ENCODE results near the gene DDI2.

Gene DDI2

DNA sequence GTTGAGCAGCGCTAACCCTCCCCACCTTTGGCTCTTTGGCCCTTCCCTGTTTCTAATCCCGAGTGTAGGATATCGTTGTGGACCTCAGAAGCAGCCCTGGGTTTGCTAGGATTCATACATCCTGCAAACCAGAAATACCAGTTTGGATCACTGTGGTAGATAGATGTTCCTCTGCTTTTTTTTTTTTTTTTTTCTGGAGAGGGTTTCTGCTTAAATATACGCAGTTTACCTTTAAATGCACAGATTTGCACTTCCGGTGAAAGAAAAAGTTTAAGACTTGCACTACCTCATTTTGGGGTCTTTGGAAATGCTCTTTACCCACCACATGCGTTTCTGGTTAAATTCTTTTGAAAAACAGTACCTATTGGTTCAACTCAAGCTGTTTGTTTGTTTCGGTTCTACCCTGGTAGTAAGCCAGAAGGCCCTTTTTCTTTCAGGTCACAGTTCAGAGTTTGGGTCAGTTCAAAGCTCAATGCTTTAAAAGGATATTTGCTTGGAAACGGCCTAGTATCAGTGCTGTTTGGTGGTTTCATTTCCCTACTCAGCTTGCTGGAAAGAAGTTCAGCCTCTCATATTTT is 908 bp downstream of the DDI2 start:
- peak overlapping the region; percentile 75 for H3K4me3 ChIP-seq (ENCODE audit: low read depth, low read length)
- peak; percentile 31 for DNase-seq (ENCODE audit: low read depth)
- 0 out of 2 replicates have a peak, but pooled peaks have one; percentile 25 for TF ChIP-seq MYC (IDR thresholded peaks at IDR 0.05; ENCODE audit: low read depth, low read length)
- TF ChIP-seq, protein P1, sequence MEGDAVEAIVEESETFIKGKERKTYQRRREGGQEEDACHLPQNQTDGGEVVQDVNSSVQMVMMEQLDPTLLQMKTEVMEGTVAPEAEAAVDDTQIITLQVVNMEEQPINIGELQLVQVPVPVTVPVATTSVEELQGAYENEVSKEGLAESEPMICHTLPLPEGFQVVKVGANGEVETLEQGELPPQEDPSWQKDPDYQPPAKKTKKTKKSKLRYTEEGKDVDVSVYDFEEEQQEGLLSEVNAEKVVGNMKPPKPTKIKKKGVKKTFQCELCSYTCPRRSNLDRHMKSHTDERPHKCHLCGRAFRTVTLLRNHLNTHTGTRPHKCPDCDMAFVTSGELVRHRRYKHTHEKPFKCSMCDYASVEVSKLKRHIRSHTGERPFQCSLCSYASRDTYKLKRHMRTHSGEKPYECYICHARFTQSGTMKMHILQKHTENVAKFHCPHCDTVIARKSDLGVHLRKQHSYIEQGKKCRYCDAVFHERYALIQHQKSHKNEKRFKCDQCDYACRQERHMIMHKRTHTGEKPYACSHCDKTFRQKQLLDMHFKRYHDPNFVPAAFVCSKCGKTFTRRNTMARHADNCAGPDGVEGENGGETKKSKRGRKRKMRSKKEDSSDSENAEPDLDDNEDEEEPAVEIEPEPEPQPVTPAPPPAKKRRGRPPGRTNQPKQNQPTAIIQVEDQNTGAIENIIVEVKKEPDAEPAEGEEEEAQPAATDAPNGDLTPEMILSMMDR (IDR thresholded peaks at IDR 0.05; ENCODE audit: low read depth, low read length) = no peak
- TF ChIP-seq, protein P2, sequence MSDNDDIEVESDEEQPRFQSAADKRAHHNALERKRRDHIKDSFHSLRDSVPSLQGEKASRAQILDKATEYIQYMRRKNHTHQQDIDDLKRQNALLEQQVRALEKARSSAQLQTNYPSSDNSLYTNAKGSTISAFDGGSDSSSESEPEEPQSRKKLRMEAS (IDR thresholded peaks at IDR 0.05; ENCODE audit: low read depth, low read length) = no peak; the same call in 1 of the 2 replicates

DNA sequence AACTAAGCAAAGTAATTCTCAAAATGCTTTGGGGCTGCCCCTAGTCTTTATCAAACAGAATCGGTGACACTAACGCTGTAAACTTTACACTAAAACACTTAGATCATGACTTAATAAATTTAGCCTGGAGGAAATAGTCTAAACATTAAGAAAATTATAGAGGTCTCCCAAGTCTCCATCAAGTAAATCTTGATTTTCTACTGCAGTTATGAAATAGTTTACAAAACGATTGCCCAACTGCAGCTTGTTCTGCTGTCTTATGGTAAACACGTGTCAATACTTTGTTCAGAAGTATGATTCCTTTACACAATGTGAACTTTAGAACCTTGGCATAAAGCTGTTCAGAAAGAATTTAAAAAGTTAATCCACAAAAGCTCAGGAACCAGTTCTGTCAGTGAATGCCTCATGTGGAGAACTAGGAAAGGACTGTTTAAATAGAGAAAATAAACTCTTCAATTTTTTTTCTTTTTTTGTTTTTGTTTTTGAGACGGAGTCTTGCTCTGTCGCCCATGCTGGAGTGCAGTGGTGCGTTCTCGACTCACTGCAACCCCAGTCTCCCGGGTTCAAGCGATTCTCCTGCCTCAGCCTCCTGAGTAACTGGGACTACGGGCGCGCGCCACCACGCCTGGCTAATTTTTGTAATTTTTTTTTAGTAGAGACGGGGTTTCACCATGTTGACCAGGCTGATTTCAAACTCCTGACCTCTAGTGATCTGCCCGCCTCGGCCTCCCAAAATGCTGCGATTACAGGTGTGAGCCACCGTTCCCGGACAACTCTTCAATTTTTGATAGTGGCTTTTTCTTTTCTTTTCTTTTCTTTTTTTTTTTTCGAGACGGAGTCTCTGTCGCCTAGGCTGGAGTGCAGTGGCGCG is 1.6 kb downstream of the DDI2 start:
- TF ChIP-seq POLR2A (IDR thresholded peaks at IDR 0.05; ENCODE audit: extremely low read depth, insufficient read length) (no peak), MYC (IDR thresholded peaks at IDR 0.05; ENCODE audit: low read depth, low read length) (peak; percentile 83)
- TF ChIP-seq, protein P1 (IDR thresholded peaks at IDR 0.05; ENCODE audit: low read depth, low read length) = no peak
- TF ChIP-seq, protein P2 (IDR thresholded peaks at IDR 0.05; ENCODE audit: low read depth, low read length) = peak; percentile 94
- peak overlapping the region; percentile 75 for H3K4me3 ChIP-seq (ENCODE audit: low read depth, low read length)
- DNase-seq (ENCODE audit: low read depth) = peak; percentile 52

DNA sequence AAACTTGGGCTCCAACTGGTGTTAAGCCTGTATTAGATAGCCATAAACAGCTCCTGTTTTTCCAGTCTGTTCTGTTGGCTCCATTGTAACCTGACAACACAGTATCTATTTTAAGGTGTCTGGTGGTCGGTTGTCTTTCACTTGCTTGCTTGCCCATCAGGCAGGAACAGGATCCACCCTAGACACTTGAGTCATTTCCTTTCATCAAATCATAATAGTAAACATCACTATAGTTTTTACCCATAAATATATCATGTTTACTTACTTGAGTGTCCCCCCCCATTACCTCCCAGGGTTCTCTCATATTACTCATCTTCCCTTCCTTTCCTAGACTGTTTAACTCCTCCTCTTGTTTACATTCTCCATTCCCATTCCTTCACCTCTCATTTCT is 2.9 kb downstream of the DDI2 start:
- peak; percentile 16 for DNase-seq (ENCODE audit: low read depth)
- TF ChIP-seq, protein P1 (IDR thresholded peaks at IDR 0.05; ENCODE audit: low read depth, low read length) = no peak
- TF ChIP-seq MYC (IDR thresholded peaks at IDR 0.05; ENCODE audit: low read depth, low read length) = no peak
- no peak for TF ChIP-seq POLR2A (IDR thresholded peaks at IDR 0.05; ENCODE audit: extremely low read depth, insufficient read length)
- TF ChIP-seq, protein P2 (IDR thresholded peaks at IDR 0.05; ENCODE audit: low read depth, low read length) = no peak
- H3K4me3 ChIP-seq (ENCODE audit: low read depth, low read length) = peak overlapping the region; percentile 40

DNA sequence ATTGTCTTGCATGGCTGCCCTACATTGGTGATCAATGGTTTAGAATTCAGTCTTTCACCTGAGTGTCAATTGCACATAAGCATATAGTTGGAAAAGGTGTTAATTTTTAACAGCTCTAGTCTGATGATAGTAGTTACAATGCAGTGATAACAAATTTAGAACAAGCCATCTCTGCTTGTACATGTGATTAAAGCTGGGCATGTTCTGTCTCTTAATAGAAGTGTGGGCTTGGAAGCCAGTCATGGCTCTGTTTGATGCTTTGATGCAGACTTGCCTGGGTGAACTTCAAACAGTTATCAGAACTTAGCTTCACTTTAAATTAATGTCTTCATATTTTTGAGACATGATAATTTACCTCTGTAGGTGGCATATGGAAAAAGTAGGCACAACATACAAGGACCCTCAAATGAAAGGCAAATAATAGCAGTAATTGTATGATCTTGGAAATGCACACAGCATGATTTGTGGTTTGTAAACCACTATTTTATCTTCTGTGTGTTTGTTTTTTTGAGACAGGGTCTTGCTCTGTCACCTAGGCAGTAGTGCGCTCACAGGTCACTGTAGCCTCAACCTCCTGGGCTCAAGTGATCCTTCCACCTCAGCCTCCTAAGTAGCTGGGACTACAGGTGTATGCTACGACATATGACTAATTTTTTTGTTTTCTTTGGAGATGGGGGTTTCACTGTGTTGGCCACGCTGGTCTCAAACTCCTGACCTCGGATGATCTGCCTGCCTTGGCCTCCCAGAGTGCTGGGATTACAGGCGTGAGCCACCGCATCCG is 3.8 kb downstream of the DDI2 start:
- TF ChIP-seq, protein P2 (IDR thresholded peaks at IDR 0.05; ENCODE audit: low read depth, low read length) = no peak
- TF ChIP-seq, protein P1 (IDR thresholded peaks at IDR 0.05; ENCODE audit: low read depth, low read length) = no peak
- TF ChIP-seq MYC (IDR thresholded peaks at IDR 0.05; ENCODE audit: low read depth, low read length) = no peak
- TF ChIP-seq POLR2A (IDR thresholded peaks at IDR 0.05; ENCODE audit: extremely low read depth, insufficient read length) = no peak
- no peak overlapping the region for H3K4me3 ChIP-seq (ENCODE audit: low read depth, low read length)
- DNase-seq (ENCODE audit: low read depth) = no peak

DNA sequence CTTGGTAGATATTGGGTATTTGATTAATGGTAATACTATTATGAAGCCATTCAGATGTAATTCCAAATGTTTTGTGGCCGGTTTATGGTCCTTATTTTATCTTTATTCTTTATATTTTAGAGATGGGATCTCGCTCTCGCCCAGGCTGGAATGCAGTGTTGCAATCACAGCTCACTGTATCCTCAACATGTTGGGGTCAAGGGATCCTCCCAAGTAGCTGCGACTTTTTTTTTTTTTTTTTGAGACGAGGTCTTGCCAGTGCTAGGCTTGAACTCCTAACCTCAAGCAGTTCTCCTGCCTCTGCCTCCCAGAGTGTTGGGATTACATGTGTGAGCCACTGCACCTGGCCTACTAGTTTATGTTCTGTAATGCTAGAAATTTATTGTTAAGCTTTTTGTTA is 4.7 kb downstream of the DDI2 start:
- DNase-seq (ENCODE audit: low read depth) = no peak
- TF ChIP-seq, protein P1 (IDR thresholded peaks at IDR 0.05; ENCODE audit: low read depth, low read length) = no peak
- no peak for TF ChIP-seq MYC (IDR thresholded peaks at IDR 0.05; ENCODE audit: low read depth, low read length)
- no peak for TF ChIP-seq POLR2A (IDR thresholded peaks at IDR 0.05; ENCODE audit: extremely low read depth, insufficient read length)
- TF ChIP-seq, protein P2 (IDR thresholded peaks at IDR 0.05; ENCODE audit: low read depth, low read length) = no peak

More for the DNA sequence above, 4.7 kb downstream of the DDI2 start:
- no peak overlapping the region for H3K4me3 ChIP-seq (ENCODE audit: low read depth, low read length)
